Measurements from ENCODE around the gene RPLP2. TPM values are rescaled to one million over a fixed set of nuclear protein-coding genes. Genes with fewer than 3 reads are reported as not detected.

RPLP2 gene
- total RNA-seq, 1 experiment from 2014 or later = 1,325 TPM

GRCh38 chr11:845872-846495, 36.2 kb downstream of the RPLP2 start:
- POLR2A ChIA-PET (ENCODE audit: low non-redundant PET) = no interaction called here
- intact Hi-C loops (cut with micrococcal nuclease; ENCODE audit: unreplicated experiment) = no loop called here

DNA sequence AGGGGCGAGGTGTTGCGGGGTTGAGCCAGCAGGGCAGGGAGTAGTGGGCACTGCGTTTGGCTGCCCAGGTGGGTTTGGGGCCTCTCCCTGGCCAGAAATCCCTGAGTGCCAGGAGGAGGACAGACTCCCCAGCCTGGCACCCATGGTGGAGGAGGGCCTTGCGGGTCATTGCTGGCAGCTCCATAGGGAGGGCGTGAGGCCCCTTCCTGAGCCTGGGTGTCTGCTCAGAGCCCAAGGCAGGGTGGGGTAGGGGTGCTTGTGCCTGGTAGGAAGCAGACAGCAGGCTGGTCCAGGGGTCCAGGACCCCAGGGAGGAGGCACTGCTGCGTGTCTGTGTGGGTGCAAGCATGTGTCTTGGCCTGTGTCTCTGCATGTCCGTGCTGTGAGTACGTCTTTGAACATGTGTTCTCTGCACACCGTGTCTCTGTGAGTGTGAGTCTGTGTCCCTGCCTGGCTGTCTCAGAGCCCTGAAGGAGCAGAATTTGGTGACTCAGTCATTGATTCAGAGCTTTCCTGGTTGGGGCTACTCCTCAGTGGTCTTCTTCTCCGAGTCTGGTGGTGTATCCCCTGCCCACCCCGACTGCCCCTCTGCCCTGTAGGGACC, 36.8 kb downstream of the RPLP2 start:
- BruUV-seq (replicated peaks) = no TSS peak
- Histone ChIP-seq H3K4me3 (ENCODE audit: low read depth, low read length, poor library complexity, severe bottlenecking) (no peak overlapping the region), H3K4me1 (ENCODE audit: insufficient read depth, low read length, poor library complexity, severe bottlenecking) (peaks cover 30% of the 10 kb centered on the region), H3K36me3 (ENCODE audit: insufficient read depth, low read length, poor library complexity, severe bottlenecking) (no peaks in the 10 kb centered on the region), H3K27ac (ENCODE audit: low read depth, low read length, poor library complexity, severe bottlenecking) (no peak overlapping the region), H3K9me3 (ENCODE audit: low read depth, low read length, poor library complexity, severe bottlenecking) (no peaks in the 10 kb centered on the region), H3K27me3 (replicated peaks; ENCODE audit: insufficient read depth, low read depth, low read length, poor library complexity) (no peaks in the 10 kb centered on the region)
- POLR2A ChIA-PET (ENCODE audit: low non-redundant PET) = no interaction called here
- DNase-seq (ENCODE audit: low spot score) = no peak
- no peak for TF ChIP-seq EZH2 (IDR thresholded peaks at IDR 0.05; ENCODE audit: borderline replicate concordance, low read depth, low read length, poor library complexity, severe bottlenecking)
- TF ChIP-seq, protein P1, sequence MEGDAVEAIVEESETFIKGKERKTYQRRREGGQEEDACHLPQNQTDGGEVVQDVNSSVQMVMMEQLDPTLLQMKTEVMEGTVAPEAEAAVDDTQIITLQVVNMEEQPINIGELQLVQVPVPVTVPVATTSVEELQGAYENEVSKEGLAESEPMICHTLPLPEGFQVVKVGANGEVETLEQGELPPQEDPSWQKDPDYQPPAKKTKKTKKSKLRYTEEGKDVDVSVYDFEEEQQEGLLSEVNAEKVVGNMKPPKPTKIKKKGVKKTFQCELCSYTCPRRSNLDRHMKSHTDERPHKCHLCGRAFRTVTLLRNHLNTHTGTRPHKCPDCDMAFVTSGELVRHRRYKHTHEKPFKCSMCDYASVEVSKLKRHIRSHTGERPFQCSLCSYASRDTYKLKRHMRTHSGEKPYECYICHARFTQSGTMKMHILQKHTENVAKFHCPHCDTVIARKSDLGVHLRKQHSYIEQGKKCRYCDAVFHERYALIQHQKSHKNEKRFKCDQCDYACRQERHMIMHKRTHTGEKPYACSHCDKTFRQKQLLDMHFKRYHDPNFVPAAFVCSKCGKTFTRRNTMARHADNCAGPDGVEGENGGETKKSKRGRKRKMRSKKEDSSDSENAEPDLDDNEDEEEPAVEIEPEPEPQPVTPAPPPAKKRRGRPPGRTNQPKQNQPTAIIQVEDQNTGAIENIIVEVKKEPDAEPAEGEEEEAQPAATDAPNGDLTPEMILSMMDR (conservative IDR thresholded peaks at IDR 0.05; ENCODE audit: low read depth, low read length) = no peak
- intact Hi-C loops (cut with micrococcal nuclease; ENCODE audit: unreplicated experiment) = no loop called here
- CTCF ChIA-PET = no interaction called here

More at GRCh38 chr11:845872-846495, 36.2 kb downstream of the RPLP2 start:
- Histone ChIP-seq H3K4me1 (ENCODE audit: insufficient read depth, low read length, poor library complexity, severe bottlenecking) (peaks cover 30% of the 10 kb centered on the region), H3K4me3 (ENCODE audit: low read depth, low read length, poor library complexity, severe bottlenecking) (no peak overlapping the region), H3K27ac (ENCODE audit: low read depth, low read length, poor library complexity, severe bottlenecking) (no peak overlapping the region), H3K36me3 (ENCODE audit: insufficient read depth, low read length, poor library complexity, severe bottlenecking) (no peaks in the 10 kb centered on the region), H3K27me3 (replicated peaks; ENCODE audit: insufficient read depth, low read depth, low read length, poor library complexity) (no peaks in the 10 kb centered on the region), H3K9me3 (ENCODE audit: low read depth, low read length, poor library complexity, severe bottlenecking) (no peaks in the 10 kb centered on the region)
- CTCF ChIA-PET = no interaction called here
- BruUV-seq (replicated peaks) = no TSS peak
- DNase-seq (ENCODE audit: low spot score) = no peak
- no peak for TF ChIP-seq EZH2 (IDR thresholded peaks at IDR 0.05; ENCODE audit: borderline replicate concordance, low read depth, low read length, poor library complexity, severe bottlenecking)
- TF ChIP-seq, protein P1 (conservative IDR thresholded peaks at IDR 0.05; ENCODE audit: low read depth, low read length) = no peak

DNA sequence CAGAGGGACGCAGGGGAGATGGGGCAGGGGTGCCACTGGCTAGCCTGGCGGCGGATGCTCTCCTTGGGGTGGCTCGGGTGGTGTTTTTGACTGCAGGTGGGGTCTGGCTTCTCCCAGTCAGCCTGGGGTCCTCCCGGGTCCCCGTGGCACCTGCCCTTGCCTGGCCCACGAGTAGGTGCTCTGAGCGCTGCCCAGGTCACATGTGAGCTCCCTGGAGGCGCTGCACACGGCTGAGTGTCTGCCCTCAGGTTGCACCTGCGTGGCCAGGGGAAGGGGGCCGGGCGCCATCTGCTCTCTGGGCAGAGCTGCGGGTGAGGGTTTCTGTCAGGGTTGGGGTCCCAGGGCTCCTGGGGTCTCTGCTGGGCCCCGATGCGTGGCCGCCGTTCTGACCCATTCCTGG, 38.1 kb downstream of the RPLP2 start:
- no TSS peak for BruUV-seq (replicated peaks)
- H3K36me3 ChIP-seq (ENCODE audit: insufficient read depth, low read length, poor library complexity, severe bottlenecking) = no peaks in the 10 kb centered on the region
- no peaks in the 10 kb centered on the region for H3K9me3 ChIP-seq (ENCODE audit: low read depth, low read length, poor library complexity, severe bottlenecking)
- no peak for DNase-seq (ENCODE audit: low spot score)
- TF ChIP-seq, protein P1 (conservative IDR thresholded peaks at IDR 0.05; ENCODE audit: low read depth, low read length) = no peak
- TF ChIP-seq EZH2 (IDR thresholded peaks at IDR 0.05; ENCODE audit: borderline replicate concordance, low read depth, low read length, poor library complexity, severe bottlenecking) = no peak
- CTCF ChIA-PET = interaction anchor here (1.0 to 1.4 kb wide), 2 partner anchors 30 to 203 kb away, joined by 3 to 5 read pairs; no protein-coding TSS in a partner anchor
- no peak overlapping the region for H3K27ac ChIP-seq (ENCODE audit: low read depth, low read length, poor library complexity, severe bottlenecking)
- POLR2A ChIA-PET (ENCODE audit: low non-redundant PET) = no interaction called here
- H3K27me3 ChIP-seq (replicated peaks; ENCODE audit: insufficient read depth, low read depth, low read length, poor library complexity) = no peaks in the 10 kb centered on the region
- peaks cover 30% of the 10 kb centered on the region for H3K4me1 ChIP-seq (ENCODE audit: insufficient read depth, low read length, poor library complexity, severe bottlenecking)
- H3K4me3 ChIP-seq (ENCODE audit: low read depth, low read length, poor library complexity, severe bottlenecking) = no peak overlapping the region
- intact Hi-C loops (cut with micrococcal nuclease; ENCODE audit: unreplicated experiment) = loop anchor here (2.0 kb wide), 1 partner anchor 203 kb away; no protein-coding TSS in a partner anchor
